GM10266 (cell line): ENCODE measurements around the gene LDLRAD3.

ENCODE experiments used
- DNase-seq: peaks from one replicate; pipeline ENCODE4 v3.0.0; 2012; ENCODE audit errors: extremely low spot score
- TF ChIP-seq, protein P1 (sequence below): IDR thresholded peaks from 2 replicates; pipeline ENCODE4 v1.5.1; 2012; ENCODE audit warnings: mild to moderate bottlenecking, low read depth; ENCODE audit not compliant: control insufficient read depth, insufficient read depth; ENCODE audit errors: missing control alignments

Gene LDLRAD3, protein sequence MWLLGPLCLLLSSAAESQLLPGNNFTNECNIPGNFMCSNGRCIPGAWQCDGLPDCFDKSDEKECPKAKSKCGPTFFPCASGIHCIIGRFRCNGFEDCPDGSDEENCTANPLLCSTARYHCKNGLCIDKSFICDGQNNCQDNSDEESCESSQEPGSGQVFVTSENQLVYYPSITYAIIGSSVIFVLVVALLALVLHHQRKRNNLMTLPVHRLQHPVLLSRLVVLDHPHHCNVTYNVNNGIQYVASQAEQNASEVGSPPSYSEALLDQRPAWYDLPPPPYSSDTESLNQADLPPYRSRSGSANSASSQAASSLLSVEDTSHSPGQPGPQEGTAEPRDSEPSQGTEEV

GRCh38 chr11:35943713-35944502 lies at the start of gene LDLRAD3:
Gene LDLRAD3 (plus strand): TSS chr11:35944062. CDS start chr11:35944099, 37 bp downstream.
- DNase-seq: peak; percentile 87
- TF ChIP-seq, protein P1, sequence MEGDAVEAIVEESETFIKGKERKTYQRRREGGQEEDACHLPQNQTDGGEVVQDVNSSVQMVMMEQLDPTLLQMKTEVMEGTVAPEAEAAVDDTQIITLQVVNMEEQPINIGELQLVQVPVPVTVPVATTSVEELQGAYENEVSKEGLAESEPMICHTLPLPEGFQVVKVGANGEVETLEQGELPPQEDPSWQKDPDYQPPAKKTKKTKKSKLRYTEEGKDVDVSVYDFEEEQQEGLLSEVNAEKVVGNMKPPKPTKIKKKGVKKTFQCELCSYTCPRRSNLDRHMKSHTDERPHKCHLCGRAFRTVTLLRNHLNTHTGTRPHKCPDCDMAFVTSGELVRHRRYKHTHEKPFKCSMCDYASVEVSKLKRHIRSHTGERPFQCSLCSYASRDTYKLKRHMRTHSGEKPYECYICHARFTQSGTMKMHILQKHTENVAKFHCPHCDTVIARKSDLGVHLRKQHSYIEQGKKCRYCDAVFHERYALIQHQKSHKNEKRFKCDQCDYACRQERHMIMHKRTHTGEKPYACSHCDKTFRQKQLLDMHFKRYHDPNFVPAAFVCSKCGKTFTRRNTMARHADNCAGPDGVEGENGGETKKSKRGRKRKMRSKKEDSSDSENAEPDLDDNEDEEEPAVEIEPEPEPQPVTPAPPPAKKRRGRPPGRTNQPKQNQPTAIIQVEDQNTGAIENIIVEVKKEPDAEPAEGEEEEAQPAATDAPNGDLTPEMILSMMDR: no peak

- no peak for DNase-seq
- TF ChIP-seq, protein P1: no peak
These were observed 46.8 kb upstream of the LDLRAD3 start for GRCh38 chr11:35897019-35897418.

DNA sequence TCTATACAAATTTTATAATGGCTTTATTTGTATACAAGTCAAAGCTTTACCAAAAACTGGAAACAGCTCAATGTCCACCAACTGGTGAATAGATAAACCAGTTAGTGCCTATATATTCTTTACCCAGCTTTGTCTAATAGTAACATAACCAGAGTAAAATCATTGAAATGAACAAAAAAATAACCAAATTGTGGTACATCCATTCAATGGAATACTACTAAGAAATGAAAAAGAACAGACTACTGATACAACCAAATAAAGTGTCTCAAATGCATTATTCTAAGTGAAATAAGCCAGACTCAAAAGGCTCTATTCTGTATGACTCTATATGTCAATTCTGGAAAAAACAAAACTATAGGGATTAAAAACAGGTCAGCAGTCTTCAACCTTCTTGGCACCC lies 40.9 kb upstream of the LDLRAD3 start:
- no peak for DNase-seq
- TF ChIP-seq, protein P1: no peak

DNA sequence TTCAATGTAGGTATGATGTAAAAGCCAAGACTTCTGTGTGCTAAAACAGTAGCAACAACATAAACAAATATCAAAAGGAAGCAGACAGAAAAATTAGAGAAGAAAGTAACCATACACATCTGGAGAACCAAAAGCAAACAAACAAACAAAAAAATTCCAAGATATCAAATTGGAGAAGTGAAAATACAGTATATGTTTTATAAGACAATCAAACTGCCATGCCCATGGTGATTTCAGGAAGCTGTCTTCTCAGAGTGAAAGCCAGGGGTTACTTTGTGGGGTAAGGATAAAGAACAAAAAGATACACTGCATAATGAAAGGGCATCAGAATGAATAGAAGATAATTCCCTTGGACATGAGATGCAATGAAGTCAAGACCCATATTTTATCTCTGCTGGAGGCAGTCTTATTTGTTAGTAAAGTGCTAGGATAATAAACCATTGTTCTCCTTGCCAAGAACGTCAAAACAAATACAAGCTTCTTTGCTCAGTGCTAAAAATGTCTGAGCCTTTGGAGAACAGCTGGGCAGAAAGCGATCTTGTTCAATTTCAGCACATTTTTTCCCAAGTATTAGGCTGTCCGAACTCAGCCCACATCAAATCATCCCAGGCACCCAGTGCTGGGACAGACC lies 38.1 kb upstream of the LDLRAD3 start:
- DNase-seq: no peak
- TF ChIP-seq, protein P1: no peak

DNA sequence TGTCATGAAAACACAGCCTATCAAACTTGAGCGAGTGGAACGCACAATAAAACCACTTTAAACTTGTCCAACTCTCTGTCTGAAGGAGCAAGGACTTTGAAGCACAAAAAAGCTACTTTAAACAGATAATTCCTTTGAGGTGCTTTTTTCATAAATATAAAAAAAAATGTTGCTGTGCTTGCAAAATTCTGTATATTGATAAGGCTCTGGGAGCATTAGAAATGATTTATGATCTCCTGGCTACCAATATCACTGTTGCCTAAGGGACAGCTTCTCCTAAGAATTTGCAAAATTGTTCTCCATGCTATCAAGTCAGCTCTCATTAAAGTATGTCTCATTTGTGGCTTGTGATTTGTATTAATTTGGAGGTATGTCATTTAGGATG lies 37.6 kb upstream of the LDLRAD3 start:
- TF ChIP-seq, protein P1: no peak
- no peak for DNase-seq

DNA sequence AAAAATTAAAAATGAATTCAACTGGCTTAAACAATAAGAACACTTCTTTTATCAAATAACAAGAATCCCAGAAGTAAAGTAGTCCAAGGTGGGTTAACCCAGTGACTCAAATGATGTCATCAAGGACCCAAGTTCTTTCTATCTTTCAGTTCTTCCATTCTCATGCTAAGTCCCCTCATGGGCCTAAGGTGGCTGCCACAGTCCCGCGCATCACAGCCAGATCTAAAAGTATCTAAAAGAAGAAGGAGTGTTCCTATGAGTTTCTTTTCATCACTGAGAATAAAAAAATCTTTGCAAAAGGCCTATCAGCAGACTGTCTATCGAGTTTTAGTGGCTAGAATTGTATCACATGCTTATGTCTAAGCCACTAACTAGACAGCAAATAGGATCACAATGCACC lies 37.2 kb upstream of the LDLRAD3 start:
- TF ChIP-seq, protein P1: no peak
- no peak for DNase-seq
